Glomerular endothelial cell (primary cell): ENCODE data around the gene RPS3A. TPM values are rescaled to one million over a fixed set of nuclear protein-coding genes. Genes with fewer than 3 reads are reported as not detected.
"Not testable (repeated sequence)": the region's sequence is repeated elsewhere in the genome, so short reads cannot be mapped to it uniquely, and the experiment has no call there.

Experiments
- DNase-seq: peaks from one replicate; pipeline ENCODE4 v3.0.0-alpha.2; 2011; ENCODE audit warnings: low read depth, low spot score; ENCODE audit errors: extremely low read depth
- total RNA-seq: library from RNA; depleted of rRNA; stranded (reverse); fragments of >200 nt; gene quantifications from 2 replicates; pipeline ENCODE4 v1.2.3, GENCODE V29; 2015

The RPS3A gene
- total RNA-seq, 1 donor from 2014 or later = 1,405 TPM

DNA sequence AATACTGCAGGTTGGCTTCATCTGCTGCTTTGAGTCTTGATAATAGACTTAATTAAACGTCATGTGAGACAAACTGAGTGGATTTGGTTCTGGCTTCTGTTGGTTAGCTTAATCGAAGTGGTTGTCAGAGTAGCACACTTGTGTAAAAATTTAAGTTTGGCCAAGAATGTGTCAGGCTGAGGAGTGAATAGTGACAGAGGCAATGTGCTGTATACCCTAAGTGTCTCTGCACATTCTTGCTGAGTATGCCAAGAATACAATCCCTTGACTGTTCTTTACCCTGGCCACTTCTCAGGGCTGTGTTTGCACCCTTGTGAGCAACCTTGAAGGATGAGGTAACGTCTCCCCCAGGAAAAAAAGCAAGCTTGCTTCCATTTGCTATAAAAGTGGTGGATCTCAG lies 14.9 kb downstream of the RPS3A start:
- DNase-seq = no peak

DNA sequence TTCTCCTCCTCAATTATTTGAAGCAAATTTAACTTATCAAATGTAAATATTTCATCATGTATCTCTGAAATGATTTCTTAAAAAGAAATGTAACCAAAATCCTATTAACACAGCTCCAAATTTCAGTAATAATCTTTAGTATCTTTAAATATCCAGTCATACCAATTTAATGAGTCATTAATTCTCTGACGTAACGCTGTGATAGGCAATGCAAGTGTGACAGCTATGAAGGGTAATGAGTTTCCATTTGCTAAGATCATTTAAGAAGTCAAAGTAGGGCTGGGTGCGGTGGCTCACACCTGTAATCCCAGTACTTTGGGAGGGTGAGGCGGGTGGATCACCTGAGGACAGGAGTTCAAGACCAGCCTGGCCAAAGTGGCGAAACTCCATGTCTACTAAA lies 15.6 kb downstream of the RPS3A start:
- DNase-seq = no peak

DNA sequence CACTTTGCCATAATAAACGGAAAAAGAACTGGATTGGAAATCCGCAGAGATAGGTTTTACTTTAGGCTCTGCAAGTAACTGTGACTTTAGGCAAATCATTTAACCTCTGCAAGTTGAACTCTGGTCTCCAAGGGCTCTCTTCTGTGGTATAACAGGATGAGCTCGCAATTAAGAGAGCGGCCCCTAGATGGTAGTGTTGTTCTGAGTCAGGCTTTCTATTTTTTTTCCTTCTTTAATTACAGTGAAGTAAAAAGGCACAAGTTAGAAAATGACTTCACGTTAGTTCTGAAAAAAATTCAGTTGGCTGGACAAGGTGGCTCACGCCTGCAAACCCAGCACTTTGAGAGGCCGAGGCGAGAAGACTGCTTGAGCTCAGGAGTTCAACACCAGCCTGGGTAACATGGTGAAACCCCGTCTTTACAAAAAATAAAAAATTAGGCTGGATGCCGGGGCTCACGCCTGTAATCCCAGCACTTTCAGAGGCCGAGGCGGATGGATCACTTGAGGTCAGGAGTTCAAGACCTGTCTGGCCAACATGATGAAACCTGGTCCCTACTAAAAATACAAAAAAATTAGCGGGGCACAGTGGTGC lies 18.0 kb downstream of the RPS3A start:
- DNase-seq = peak; percentile 48

- DNase-seq = peak; percentile 47
Observed at GRCh38 chr4:151129796-151130195, 30.4 kb downstream of the RPS3A start.

DNA sequence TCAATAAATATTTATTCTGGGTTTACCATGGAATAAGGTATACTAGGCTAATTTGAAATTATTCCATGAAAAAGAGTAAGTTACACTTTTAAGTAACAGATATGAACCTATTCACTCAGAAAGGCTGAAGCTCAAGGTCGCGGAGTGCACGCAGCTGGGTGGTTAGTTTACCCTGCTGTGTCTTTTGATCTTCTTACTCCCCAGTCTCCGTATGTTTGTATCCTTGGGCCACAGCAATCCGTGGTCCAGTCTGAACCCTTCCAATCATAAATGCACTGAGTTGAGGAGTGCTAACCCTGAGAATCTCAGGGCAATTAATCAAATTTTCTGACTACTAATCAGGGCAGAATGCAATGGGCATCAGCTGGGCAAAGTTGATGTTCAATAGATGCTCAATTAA lies 33.9 kb downstream of the RPS3A start:
- no peak for DNase-seq

- DNase-seq = not testable (repeated sequence)
Observed at GRCh38 chr4:151136048-151136447, 36.6 kb downstream of the RPS3A start.

DNA sequence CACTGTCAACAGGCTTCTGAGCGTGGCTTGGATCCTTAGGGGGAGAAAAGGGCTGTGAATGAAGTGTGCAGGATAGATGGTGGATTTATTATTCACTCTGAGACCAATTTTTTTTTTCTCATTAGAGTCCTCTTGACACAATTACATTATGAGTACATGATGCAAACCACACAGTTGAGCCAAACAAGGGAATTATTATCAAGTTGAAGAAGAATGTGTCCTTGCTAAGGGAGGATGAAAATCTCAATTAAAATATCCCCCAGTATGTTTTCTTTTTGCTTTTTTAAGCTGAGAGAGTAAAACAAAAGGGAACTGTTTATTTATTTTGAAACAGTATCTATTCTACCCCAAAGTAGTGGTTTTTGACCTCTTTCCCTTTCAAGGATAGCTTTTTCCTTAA lies 40.4 kb downstream of the RPS3A start:
- no peak for DNase-seq

- DNase-seq = no peak
Observed at GRCh38 chr4:151142758-151143157, 43.3 kb downstream of the RPS3A start.

GRCh38 chr4:151143162-151143561 lies 43.7 kb downstream of the RPS3A start:
- DNase-seq = no peak

DNA sequence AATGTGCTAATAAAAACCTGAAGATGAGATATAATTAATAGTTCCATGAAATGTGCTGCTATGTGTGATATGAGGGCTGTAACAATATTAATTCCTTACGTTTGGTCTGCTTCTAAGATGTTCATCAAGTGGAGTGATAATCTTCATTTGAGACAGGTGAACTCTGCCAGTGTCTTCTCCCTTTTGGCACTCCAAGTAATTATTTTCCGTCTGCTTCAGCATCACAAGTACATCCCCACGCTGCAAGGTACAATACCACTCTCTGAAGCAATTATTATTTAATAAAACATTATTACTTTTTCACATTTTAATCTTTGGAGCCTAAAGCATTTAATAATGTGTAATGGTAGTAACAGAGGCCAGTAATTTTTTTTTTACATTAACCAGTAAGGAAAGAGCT lies 44.4 kb downstream of the RPS3A start:
- DNase-seq = no peak

GRCh38 chr4:151144329-151145072 lies 45.1 kb downstream of the RPS3A start:
- DNase-seq = no peak

DNA sequence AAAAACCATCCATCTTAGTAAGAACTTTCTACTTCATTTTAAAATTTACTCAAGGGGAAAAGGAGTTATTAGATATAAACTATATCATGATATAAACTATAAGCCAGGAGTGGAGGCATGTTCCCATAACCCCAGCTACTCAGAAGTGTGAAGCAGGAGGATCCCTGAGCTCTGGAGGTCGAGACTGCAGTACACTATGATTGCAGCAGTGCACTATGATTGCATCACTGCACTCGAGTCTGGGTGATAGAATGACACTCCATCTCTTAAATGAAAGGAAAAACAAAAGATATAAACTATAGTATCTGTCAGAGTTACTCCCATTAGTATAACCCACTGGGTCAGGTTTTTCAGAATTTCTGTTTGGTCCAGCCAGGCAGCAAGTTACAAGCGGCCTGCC lies 47.6 kb downstream of the RPS3A start:
- no peak for DNase-seq

- no peak for DNase-seq
Observed at GRCh38 chr4:151148261-151148660, 48.8 kb downstream of the RPS3A start.

DNA sequence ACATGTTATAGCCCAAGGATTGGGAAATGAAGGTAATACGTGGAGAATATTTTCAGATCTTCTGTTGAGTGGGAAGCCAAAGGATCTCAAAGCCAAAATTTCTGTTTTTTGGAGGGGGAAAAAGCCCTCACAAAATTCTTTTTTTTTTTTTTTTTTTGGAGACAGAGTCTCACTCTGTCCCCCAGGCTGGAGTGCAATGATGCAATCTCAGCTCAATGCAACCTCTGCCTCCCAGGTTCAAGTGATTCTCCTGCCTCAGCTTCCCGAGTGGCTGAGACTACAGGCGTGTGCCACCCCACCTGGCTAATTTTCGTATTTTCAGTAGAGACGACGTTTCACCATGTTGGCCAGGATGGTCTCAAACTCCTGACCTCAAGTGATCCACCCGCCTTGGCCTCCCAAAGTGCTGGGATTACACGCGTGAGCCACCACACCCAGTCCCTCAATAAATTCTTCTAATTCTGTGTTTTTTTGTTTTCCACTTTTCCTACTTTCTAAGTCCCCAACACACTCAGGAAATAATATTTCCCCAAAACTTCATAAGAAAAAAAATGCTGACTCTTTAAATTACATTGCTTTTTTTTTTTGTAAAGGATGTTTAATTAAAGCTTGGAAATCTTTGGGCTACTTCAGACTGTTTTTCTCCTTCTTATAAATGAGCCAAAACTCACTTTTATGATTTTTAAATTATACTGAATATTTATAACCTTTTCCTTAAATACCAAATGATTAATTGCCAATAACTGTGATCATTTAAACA lies 51.6 kb downstream of the RPS3A start:
- no peak for DNase-seq

GRCh38 chr4:151152028-151152427 lies 52.6 kb downstream of the RPS3A start:
- DNase-seq = no peak

DNA sequence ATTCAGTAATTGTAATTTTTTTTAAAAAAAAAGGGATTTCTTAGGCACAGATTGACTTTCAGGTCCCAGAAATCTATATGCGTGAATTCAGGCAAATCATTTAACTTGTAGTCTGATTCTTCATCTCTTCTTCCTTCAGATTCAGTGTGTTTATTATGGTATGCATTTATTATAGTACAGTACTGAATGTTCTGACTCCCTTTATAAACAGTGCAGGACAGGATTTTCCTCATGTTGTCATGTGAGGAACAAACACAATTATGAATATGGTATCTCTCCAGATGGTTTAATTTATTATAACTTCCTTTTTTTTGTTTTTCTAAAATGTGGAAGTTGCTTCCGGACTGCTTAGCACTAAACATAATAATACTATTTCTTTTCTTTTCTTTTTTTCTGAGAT lies 54.2 kb downstream of the RPS3A start:
- no peak for DNase-seq

Other genes starting within 250 kb of the RPS3A start
- 23.7 and 28.3 TPM in 2 replicates for gene LRBA, start 84.3 kb upstream of the RPS3A start, total RNA-seq
- not detected in 2 replicates for gene PRSS48, start 177.5 kb downstream of the RPS3A start, total RNA-seq
- 73.4 and 79.8 TPM in 2 replicates for gene SH3D19, start 226.0 kb downstream of the RPS3A start, total RNA-seq